Neural progenitor cell (in vitro differentiated cells): ENCODE results near the gene CYP26B1. TPM values are rescaled to one million over a fixed set of nuclear protein-coding genes. Genes with fewer than 3 reads are reported as not detected.
A peak's percentile ranks its signal among the peaks of the same experiment; 100 is the strongest.

Source experiments
- DNase-seq: peaks from one replicate; pipeline ENCODE4 v3.0.0-alpha.2; 2016; ENCODE audit warnings: low spot score
- H2AFZ ChIP-seq: fragments of 200-600 bp; sonication (generic); replicated peaks from 2 replicates; pipeline ENCODE4 v1.6.1; 2016; ENCODE audit warnings: antibody characterized with exemption
- H3F3A ChIP-seq: fragments of 200-600 bp; sonication (generic); 2 replicates; pipeline ENCODE4 v1.6.1; 2016; ENCODE audit warnings: antibody characterized with exemption, low read depth
- H3K27ac ChIP-seq: fragments of 200-600 bp; sonication (generic); 2 replicates; pipeline ENCODE4 v1.5.1; 2016; ENCODE audit warnings: mild to moderate bottlenecking
- H3K27me3 ChIP-seq: fragments of 200-600 bp; sonication (generic); 2 replicates; pipeline ENCODE4 v1.6.1; 2016; ENCODE audit warnings: mild to moderate bottlenecking, moderate library complexity
- H3K36me3 ChIP-seq: fragments of 200-600 bp; sonication (generic); 2 replicates; pipeline ENCODE4 v1.5.1; 2016
- H3K4me1 ChIP-seq: fragments of 200-600 bp; sonication (generic); 2 replicates; pipeline ENCODE4 v1.6.1; 2016; ENCODE audit warnings: mixed run types
- H3K4me2 ChIP-seq: fragments of 200-600 bp; sonication (generic); 2 replicates; pipeline ENCODE4 v1.6.1; 2016
- H3K4me3 ChIP-seq: fragments of 200-600 bp; sonication (generic); 2 replicates; pipeline ENCODE4 v1.5.1; 2016
- H3K79me2 ChIP-seq: fragments of 200-600 bp; sonication (generic); 2 replicates; pipeline ENCODE4 v1.6.1; 2016; ENCODE audit warnings: low read depth
- H3K9ac ChIP-seq: fragments of 200-600 bp; sonication (generic); 2 replicates; pipeline ENCODE4 v1.6.1; 2016
- H3K9me3 ChIP-seq: fragments of 200-600 bp; sonication (generic); 2 replicates; pipeline ENCODE4 v1.5.1; 2016; ENCODE audit warnings: low read depth
- H4K20me1 ChIP-seq: fragments of 200-600 bp; sonication (generic); 2 replicates; pipeline ENCODE4 v1.6.1; 2016; ENCODE audit warnings: low read depth
- H3K27ac Mint-ChIP-seq: 3 replicates; pipeline ENCODE4 v1.8.0; 2021; ENCODE audit warnings: mixed read lengths
- H3K27me3 Mint-ChIP-seq: 2 replicates; pipeline ENCODE4 v1.8.0; 2022; ENCODE audit warnings: low read depth, mild to moderate bottlenecking, inconsistent platforms, moderate library complexity, mixed read lengths; ENCODE audit not compliant: insufficient read depth
- H3K36me3 Mint-ChIP-seq: 3 replicates; pipeline ENCODE4 v1.8.0; 2021; ENCODE audit warnings: mixed read lengths
- H3K4me1 Mint-ChIP-seq: 3 replicates; pipeline ENCODE4 v1.8.0; 2021; ENCODE audit warnings: mixed read lengths
- H3K4me3 Mint-ChIP-seq: 3 replicates; pipeline ENCODE4 v1.8.0; 2021; ENCODE audit warnings: mild to moderate bottlenecking, moderate library complexity, mixed read lengths
- H3K9me3 Mint-ChIP-seq: 3 replicates; pipeline ENCODE4 v1.8.0; 2020; ENCODE audit warnings: mixed read lengths
- EZH2 ChIP-seq: fragments of 200-600 bp; sonication (generic); IDR thresholded peaks from 2 replicates; pipeline ENCODE4 v1.6.1; 2017; ENCODE audit warnings: antibody characterized with exemption, mild to moderate bottlenecking, moderate library complexity
- EZH2phosphoT487 ChIP-seq: fragments of 200-600 bp; sonication (generic); IDR thresholded peaks from 2 replicates; pipeline ENCODE4 v1.6.1; 2017; ENCODE audit warnings: antibody characterized with exemption
- total RNA-seq: library from RNA; depleted of rRNA; stranded (reverse); fragments of >200 nt; gene quantifications from 2 replicates; pipeline ENCODE4 v1.2.3, GENCODE V29; 2015; ENCODE audit warnings: low replicate concordance
- TF ChIP-seq, protein P1 (sequence below): fragments of 200-600 bp; sonication (generic); IDR thresholded peaks from 2 replicates; pipeline ENCODE4 v1.5.1; 2017; ENCODE audit warnings: antibody characterized with exemption, mild to moderate bottlenecking

Gene CYP26B1
- total RNA-seq, 1 donor from 2014 or later, result 0.21 TPM

DNA sequence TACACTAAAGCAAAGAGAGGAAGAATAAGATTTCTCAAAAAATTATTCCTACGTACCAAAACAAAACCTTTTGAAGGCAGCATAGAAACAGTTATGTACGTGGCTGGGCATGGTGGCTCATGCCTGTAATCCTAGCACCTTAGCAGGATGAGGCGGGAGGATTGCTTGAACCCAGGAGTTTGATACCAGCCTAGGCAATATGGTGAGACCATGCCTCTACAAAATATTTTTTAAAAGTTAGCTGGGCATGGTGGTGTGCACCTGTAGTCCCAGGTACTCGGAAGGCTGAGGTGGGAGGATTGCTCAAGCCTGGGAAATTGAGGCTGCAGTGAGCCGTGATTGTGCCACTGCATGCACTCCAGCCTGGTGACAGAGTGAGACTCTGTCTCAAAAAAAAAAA lies 14.9 kb upstream of the CYP26B1 start:
- Histone ChIP-seq H4K20me1 (no peaks in the 10 kb centered on the region), H3K9ac (no peak overlapping the region), H3K27me3 (no peaks in the 10 kb centered on the region), H3K9me3 (no peaks in the 10 kb centered on the region), H3K4me1 (no peaks in the 10 kb centered on the region), H3K36me3 (no peaks in the 10 kb centered on the region), H3K27ac (no peak overlapping the region), H3K4me2 (no peak overlapping the region), H2AFZ (no peak overlapping the region), H3F3A (no peaks in the 10 kb centered on the region), H3K4me3 (no peak overlapping the region), H3K79me2 (no peaks in the 10 kb centered on the region)
- Mint-ChIP-seq H3K9me3 (no peaks in the 10 kb centered on the region), H3K27me3 (peaks cover 4% of the 10 kb centered on the region), H3K36me3 (no peaks in the 10 kb centered on the region), H3K4me3 (no peak overlapping the region), H3K4me1 (no peaks in the 10 kb centered on the region), H3K27ac (no peak overlapping the region)
- TF ChIP-seq EZH2 (no peak), EZH2phosphoT487 (no peak)
- TF ChIP-seq, protein P1, sequence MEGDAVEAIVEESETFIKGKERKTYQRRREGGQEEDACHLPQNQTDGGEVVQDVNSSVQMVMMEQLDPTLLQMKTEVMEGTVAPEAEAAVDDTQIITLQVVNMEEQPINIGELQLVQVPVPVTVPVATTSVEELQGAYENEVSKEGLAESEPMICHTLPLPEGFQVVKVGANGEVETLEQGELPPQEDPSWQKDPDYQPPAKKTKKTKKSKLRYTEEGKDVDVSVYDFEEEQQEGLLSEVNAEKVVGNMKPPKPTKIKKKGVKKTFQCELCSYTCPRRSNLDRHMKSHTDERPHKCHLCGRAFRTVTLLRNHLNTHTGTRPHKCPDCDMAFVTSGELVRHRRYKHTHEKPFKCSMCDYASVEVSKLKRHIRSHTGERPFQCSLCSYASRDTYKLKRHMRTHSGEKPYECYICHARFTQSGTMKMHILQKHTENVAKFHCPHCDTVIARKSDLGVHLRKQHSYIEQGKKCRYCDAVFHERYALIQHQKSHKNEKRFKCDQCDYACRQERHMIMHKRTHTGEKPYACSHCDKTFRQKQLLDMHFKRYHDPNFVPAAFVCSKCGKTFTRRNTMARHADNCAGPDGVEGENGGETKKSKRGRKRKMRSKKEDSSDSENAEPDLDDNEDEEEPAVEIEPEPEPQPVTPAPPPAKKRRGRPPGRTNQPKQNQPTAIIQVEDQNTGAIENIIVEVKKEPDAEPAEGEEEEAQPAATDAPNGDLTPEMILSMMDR, result no peak
- no peak for DNase-seq

DNA sequence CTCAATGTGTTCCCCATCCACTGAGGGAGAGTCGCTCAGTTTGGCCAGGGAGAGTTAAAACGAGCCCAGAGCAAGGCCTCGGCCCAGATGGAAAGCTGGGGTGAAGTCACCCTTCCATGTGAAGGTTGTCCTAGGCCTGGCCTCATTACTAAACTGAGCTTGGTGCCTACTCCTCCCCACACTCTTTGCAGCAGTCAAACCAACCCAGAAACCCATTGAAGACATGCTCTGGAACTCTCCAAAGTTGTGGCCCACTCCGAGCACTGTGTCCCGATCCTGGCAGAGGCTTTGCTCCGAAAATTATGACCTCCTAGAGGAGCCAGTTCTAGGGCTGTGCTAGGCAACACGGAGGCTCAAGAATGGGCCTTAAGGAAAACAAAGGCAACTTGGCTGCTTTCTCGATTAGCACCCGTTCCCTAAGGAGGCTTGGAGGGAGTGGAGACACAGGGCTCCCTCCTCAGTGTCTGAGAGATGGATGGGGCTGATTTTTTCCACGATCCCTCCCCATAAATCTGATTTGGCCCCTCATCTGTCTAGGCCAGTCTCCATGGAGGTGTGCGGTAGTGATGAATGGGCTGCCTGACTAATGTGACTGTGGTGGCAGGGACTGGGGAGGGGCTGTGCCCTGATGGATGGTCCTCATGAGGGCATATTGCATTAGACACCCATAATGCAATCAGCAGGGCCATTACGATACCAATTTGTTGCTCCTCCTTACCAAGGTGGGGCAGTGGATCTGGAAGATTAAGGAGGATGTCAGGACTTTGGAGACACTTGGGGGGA lies 11.7 kb upstream of the CYP26B1 start:
- H4K20me1 ChIP-seq, result no peaks in the 10 kb centered on the region
- H3K36me3 ChIP-seq, result no peaks in the 10 kb centered on the region
- no peak overlapping the region for H3K27ac ChIP-seq
- H3F3A ChIP-seq, result no peaks in the 10 kb centered on the region
- H3K4me1 ChIP-seq, result no peaks in the 10 kb centered on the region
- no peak overlapping the region for H2AFZ ChIP-seq
- no peak overlapping the region for H3K9ac ChIP-seq
- no peaks in the 10 kb centered on the region for H3K9me3 ChIP-seq
- TF ChIP-seq, protein P1, result no peak
- no peak for TF ChIP-seq EZH2
- no peak overlapping the region for H3K4me2 ChIP-seq
- no peak overlapping the region for H3K27ac Mint-ChIP-seq
- no peaks in the 10 kb centered on the region for H3K9me3 Mint-ChIP-seq
- no peaks in the 10 kb centered on the region for H3K79me2 ChIP-seq
- peak overlapping the region; percentile 29 for H3K4me3 Mint-ChIP-seq
- H3K27me3 ChIP-seq, result no peaks in the 10 kb centered on the region
- peaks cover 6% of the 10 kb centered on the region for H3K27me3 Mint-ChIP-seq
- H3K4me1 Mint-ChIP-seq, result peaks cover 3% of the 10 kb centered on the region
- DNase-seq, result no peak
- no peak overlapping the region for H3K4me3 ChIP-seq
- no peaks in the 10 kb centered on the region for H3K36me3 Mint-ChIP-seq

DNA sequence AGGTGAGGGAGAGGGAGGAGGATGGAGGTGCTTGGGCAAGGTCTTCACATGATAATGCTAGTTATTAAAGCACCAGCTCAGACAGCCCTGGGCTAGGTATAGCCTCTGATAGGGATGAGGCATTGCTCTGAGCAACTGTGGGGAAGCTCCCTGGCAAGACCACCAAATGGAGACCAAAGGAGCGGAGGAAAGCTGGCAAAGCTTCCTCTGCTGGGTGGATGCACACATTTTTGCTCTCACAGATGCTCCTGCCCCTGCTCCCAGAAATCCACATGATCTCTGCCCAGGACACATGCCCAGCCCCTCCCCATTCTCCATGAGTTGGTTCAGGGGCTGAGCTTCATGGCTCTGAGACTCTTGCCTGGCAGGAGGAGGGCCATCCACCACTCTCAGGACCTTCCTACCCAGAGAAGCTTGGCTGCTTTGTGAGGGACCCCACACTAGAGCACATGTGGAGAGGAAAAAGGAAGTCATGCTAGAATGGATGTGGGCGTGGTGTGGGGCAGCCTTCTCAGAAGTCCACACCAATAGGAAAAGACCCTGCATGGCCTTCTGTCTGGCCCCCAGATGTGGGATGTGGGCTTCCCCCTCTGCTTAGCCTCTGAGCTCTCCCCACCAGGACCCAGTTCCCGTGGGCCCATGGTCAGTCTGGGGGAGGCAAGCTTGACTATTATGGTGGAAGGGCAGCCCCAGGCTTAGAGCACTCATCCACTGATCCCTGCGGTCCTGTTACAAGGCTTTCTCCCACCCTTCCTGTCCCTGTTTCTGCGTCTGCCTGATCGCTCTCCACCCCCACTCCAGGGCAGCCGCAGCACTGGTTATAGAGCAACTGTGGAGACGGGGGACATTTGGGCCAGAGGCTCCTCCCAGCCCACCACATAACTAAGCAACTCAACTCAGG lies 10.5 kb upstream of the CYP26B1 start:
- Mint-ChIP-seq H3K9me3 (no peaks in the 10 kb centered on the region), H3K27ac (no peak overlapping the region), H3K4me1 (peaks cover 3% of the 10 kb centered on the region), H3K27me3 (peaks cover 10% of the 10 kb centered on the region), H3K4me3 (no peak overlapping the region), H3K36me3 (no peaks in the 10 kb centered on the region)
- no peak overlapping the region for H3K4me3 ChIP-seq
- no peaks in the 10 kb centered on the region for H3K4me1 ChIP-seq
- H3K9me3 ChIP-seq, result no peaks in the 10 kb centered on the region
- no peaks in the 10 kb centered on the region for H3F3A ChIP-seq
- H3K79me2 ChIP-seq, result no peaks in the 10 kb centered on the region
- DNase-seq, result no peak
- H4K20me1 ChIP-seq, result no peaks in the 10 kb centered on the region
- H2AFZ ChIP-seq, result no peak overlapping the region
- H3K4me2 ChIP-seq, result no peak overlapping the region
- no peaks in the 10 kb centered on the region for H3K36me3 ChIP-seq
- no peak overlapping the region for H3K9ac ChIP-seq
- TF ChIP-seq EZH2 (no peak), EZH2phosphoT487 (no peak)
- TF ChIP-seq, protein P1, result no peak
- H3K27me3 ChIP-seq, result no peaks in the 10 kb centered on the region
- H3K27ac ChIP-seq, result no peak overlapping the region
